ENCODE measurements around the gene DMWD. TPM values are rescaled to one million over a fixed set of nuclear protein-coding genes. Genes with fewer than 3 reads are reported as not detected.

DMWD gene
- total RNA-seq, 1 experiment from 2014 or later: 34.9 TPM

GRCh38 chr19:45834970-45835369, 42.3 kb upstream of the DMWD start:
- H3K27me3 ChIP-seq (ENCODE audit: low read length): no peaks in the 10 kb centered on the region
- BruUV-seq (replicated peaks): no TSS peak
- H2AFZ ChIP-seq (ENCODE audit: low read length): no peak overlapping the region
- ChIA-PET CTCF (no interaction called here), POLR2A (ENCODE audit: unreplicated experiment) (no interaction called here)
- H3K79me2 ChIP-seq (ENCODE audit: low read length): no peaks in the 10 kb centered on the region
- no peaks in the 10 kb centered on the region for H3K9me3 ChIP-seq (ENCODE audit: low read length)
- H3K4me2 ChIP-seq (ENCODE audit: low read length): no peak overlapping the region
- no peak for TF ChIP-seq EZH2phosphoT487 (IDR thresholded peaks at IDR 0.05; ENCODE audit: borderline replicate concordance, low read length)
- no peak for TF ChIP-seq CTCF (conservative IDR thresholded peaks at IDR 0.05; ENCODE audit: low read depth, low read length)
- TF ChIP-seq EZH2 (IDR thresholded peaks at IDR 0.05; ENCODE audit: low read length, unreplicated experiment): no peak
- ATAC-seq (no peak), DNase-seq (no peak)
- H3F3A ChIP-seq (ENCODE audit: low read length, unreplicated experiment): no peaks in the 10 kb centered on the region
- H3K36me3 ChIP-seq (ENCODE audit: low read depth, low read length): peaks cover 19% of the 10 kb centered on the region
- no peaks in the 10 kb centered on the region for H3K9me2 ChIP-seq (replicated peaks; ENCODE audit: low read length)
- H3K9ac ChIP-seq (ENCODE audit: low read length): no peak overlapping the region
- H3K4me1 ChIP-seq (ENCODE audit: insufficient read depth, low read length): no peaks in the 10 kb centered on the region
- no peak overlapping the region for H3K27ac ChIP-seq (ENCODE audit: low read length)
- H3K4me3 ChIP-seq (ENCODE audit: low read length): no peak overlapping the region
- no peaks in the 10 kb centered on the region for H4K20me1 ChIP-seq (ENCODE audit: low read length)
- intact Hi-C loops (cut with micrococcal nuclease): no loop called here

GRCh38 chr19:45828945-45829344, 36.3 kb upstream of the DMWD start:
- CTCF ChIA-PET: no interaction called here
- Histone ChIP-seq H3K36me3 (ENCODE audit: low read depth, low read length) (peaks cover 4% of the 10 kb centered on the region), H3K9me3 (ENCODE audit: low read length) (no peaks in the 10 kb centered on the region), H3K27ac (ENCODE audit: low read length) (no peak overlapping the region), H3K79me2 (ENCODE audit: low read length) (no peaks in the 10 kb centered on the region), H3K4me1 (ENCODE audit: insufficient read depth, low read length) (no peaks in the 10 kb centered on the region), H3K27me3 (ENCODE audit: low read length) (no peaks in the 10 kb centered on the region), H3F3A (ENCODE audit: low read length, unreplicated experiment) (no peaks in the 10 kb centered on the region), H3K4me3 (ENCODE audit: low read length) (no peak overlapping the region), H3K9me2 (replicated peaks; ENCODE audit: low read length) (no peaks in the 10 kb centered on the region), H2AFZ (ENCODE audit: low read length) (no peak overlapping the region), H3K4me2 (ENCODE audit: low read length) (no peak overlapping the region), H4K20me1 (ENCODE audit: low read length) (no peaks in the 10 kb centered on the region), H3K9ac (ENCODE audit: low read length) (no peak overlapping the region)
- DNase-seq (no peak), ATAC-seq (no peak)
- intact Hi-C loops (cut with micrococcal nuclease): no loop called here
- TF ChIP-seq EZH2phosphoT487 (IDR thresholded peaks at IDR 0.05; ENCODE audit: borderline replicate concordance, low read length) (no peak), EZH2 (IDR thresholded peaks at IDR 0.05; ENCODE audit: low read length, unreplicated experiment) (no peak), CTCF (conservative IDR thresholded peaks at IDR 0.05; ENCODE audit: low read depth, low read length) (no peak)
- BruUV-seq (replicated peaks): no TSS peak
- POLR2A ChIA-PET (ENCODE audit: unreplicated experiment): no interaction called here

- Histone ChIP-seq H3K4me1 (ENCODE audit: insufficient read depth, low read length) (no peaks in the 10 kb centered on the region), H3K9ac (ENCODE audit: low read length) (no peak overlapping the region), H3F3A (ENCODE audit: low read length, unreplicated experiment) (no peaks in the 10 kb centered on the region), H3K4me3 (ENCODE audit: low read length) (no peak overlapping the region), H3K9me2 (replicated peaks; ENCODE audit: low read length) (no peaks in the 10 kb centered on the region), H3K79me2 (ENCODE audit: low read length) (no peaks in the 10 kb centered on the region), H4K20me1 (ENCODE audit: low read length) (no peaks in the 10 kb centered on the region), H3K27ac (ENCODE audit: low read length) (no peak overlapping the region), H2AFZ (ENCODE audit: low read length) (no peak overlapping the region), H3K9me3 (ENCODE audit: low read length) (no peaks in the 10 kb centered on the region), H3K27me3 (ENCODE audit: low read length) (no peaks in the 10 kb centered on the region), H3K36me3 (ENCODE audit: low read depth, low read length) (peaks cover 4% of the 10 kb centered on the region), H3K4me2 (ENCODE audit: low read length) (no peak overlapping the region)
- intact Hi-C loops (cut with micrococcal nuclease): no loop called here
- no peak for TF ChIP-seq EZH2phosphoT487 (IDR thresholded peaks at IDR 0.05; ENCODE audit: borderline replicate concordance, low read length)
- ChIA-PET CTCF (no interaction called here), POLR2A (ENCODE audit: unreplicated experiment) (no interaction called here)
- DNase-seq: no peak
- ATAC-seq: no peak
- BruUV-seq (replicated peaks): no TSS peak
Measured at GRCh38 chr19:45828523-45828922, 35.9 kb upstream of the DMWD start.
